Endothelial cell of umbilical vein (primary cell): ENCODE data around the gene FREM1. TPM values are rescaled to one million over a fixed set of nuclear protein-coding genes. Genes with fewer than 3 reads are reported as not detected.

ENCODE experiments used
- BruUV-seq: library from RNA; stranded (reverse); fragments of 400-500 nt; replicated peaks from 2 replicates; lab custom pipeline; 2021; lab: Mats Ljungman, UMichigan
- CTCF ChIA-PET: fragments of 300-600, 350-600 bp; sonication (Branson Sonifier 250); formaldehyde crosslinking; loops from one replicate; lab custom pipeline; 2021; ENCODE audit warnings: antibody characterized with exemption, inconsistent platforms; lab: Charles Lee
- POLR2A ChIA-PET: fragments of 300-600, 350-600 bp; sonication (Branson Sonifier 250); formaldehyde crosslinking; loops from one replicate; lab custom pipeline; 2021; ENCODE audit warnings: antibody characterized with exemption, inconsistent platforms; lab: Charles Lee
- DNase-seq: peaks from one replicate; pipeline ENCODE4 v3.0.0-alpha.2; 2011; ENCODE audit warnings: low read depth, low spot score
- FAIRE-seq: peaks from 2 replicates; lab custom pipeline; 2011; peaks lifted over from hg19 to GRCh38; lab: Jason Lieb, UNC
- H2AFZ ChIP-seq: 2 replicates; pipeline ENCODE4 v1.6.0; 2012; ENCODE audit warnings: low read depth, low read length, control low read depth, inconsistent platforms
- H3K27ac ChIP-seq: 2 replicates; pipeline ENCODE4 v1.5.1; 2011; ENCODE audit warnings: low read depth, mild to moderate bottlenecking, control low read depth, low read length, moderate library complexity; ENCODE audit not compliant: insufficient read depth
- H3K27me3 ChIP-seq, 2 experiments: 2 replicates each; pipeline versions ENCODE4 v1.6.0 to v1.6.1; 2011; ENCODE audit warnings: low read length in 2 of 2, mixed read lengths in 1 of 2; ENCODE audit not compliant: control insufficient read depth in 2 of 2, insufficient read depth in 2 of 2
- H3K36me3 ChIP-seq, 2 experiments: 2 replicates in 1 of 2; 3 replicates in 1 of 2; pipeline ENCODE4 v1.5.1; 2011; ENCODE audit warnings: low read length in 2 of 2, mild to moderate bottlenecking in 1 of 2, moderate library complexity in 1 of 2; ENCODE audit not compliant: control insufficient read depth in 2 of 2, insufficient read depth in 2 of 2; ENCODE audit errors: extremely low read depth in 1 of 2
- H3K4me1 ChIP-seq: 3 replicates; pipeline ENCODE4 v1.5.1; 2011; ENCODE audit warnings: mild to moderate bottlenecking, low read length; ENCODE audit not compliant: control insufficient read depth, insufficient read depth; ENCODE audit errors: extremely low read depth
- H3K4me2 ChIP-seq: 2 replicates; pipeline ENCODE4 v1.6.1; 2011; ENCODE audit warnings: low read length, control low read depth, mixed read lengths; ENCODE audit not compliant: insufficient read depth
- H3K4me3 ChIP-seq, 3 experiments: fragments of 200-600 bp in 1 of 3; sonication (generic), shearing (Covaris generic) in 1 of 3; replicated peaks in 1 of 3; 2 replicates each; pipeline ENCODE4 v1.5.1; 2011 to 2016; ENCODE audit warnings: control low read depth in 3 of 3, low read length in 3 of 3, mild to moderate bottlenecking in 2 of 3, inconsistent platforms in 1 of 3, low read depth in 1 of 3, moderate library complexity in 1 of 3; ENCODE audit not compliant: insufficient read depth in 1 of 3
- H3K79me2 ChIP-seq: 2 replicates; pipeline ENCODE4 v1.6.0; 2012; ENCODE audit warnings: low read length, inconsistent platforms; ENCODE audit not compliant: control insufficient read depth, insufficient read depth
- H3K9ac ChIP-seq: replicated peaks from 2 replicates; pipeline ENCODE3; 2011; ENCODE audit warnings: low read length, control low read depth; ENCODE audit not compliant: insufficient read depth; ENCODE audit errors: extremely low read depth
- H3K9me1 ChIP-seq: replicated peaks from 3 replicates; pipeline ENCODE4 v1.6.0; 2011; ENCODE audit warnings: mild to moderate bottlenecking, low read length; ENCODE audit not compliant: control insufficient read depth, insufficient read depth; ENCODE audit errors: extremely low read depth
- H3K9me3 ChIP-seq: replicated peaks from 2 replicates; pipeline ENCODE4 v1.5.1; 2012; ENCODE audit warnings: low read length, inconsistent platforms; ENCODE audit not compliant: control insufficient read depth, insufficient read depth
- H4K20me1 ChIP-seq: replicated peaks from 2 replicates; pipeline ENCODE3; 2011; ENCODE audit warnings: mild to moderate bottlenecking, low read length; ENCODE audit not compliant: control insufficient read depth, insufficient read depth; ENCODE audit errors: extremely low read depth
- EZH2 ChIP-seq: IDR thresholded peaks from 2 replicates; pipeline ENCODE4 v1.6.1; 2012; ENCODE audit warnings: borderline replicate concordance, low read depth, mild to moderate bottlenecking, moderate library complexity, low read length, inconsistent platforms; ENCODE audit not compliant: severe bottlenecking
- FOS ChIP-seq: IDR thresholded peaks from 2 replicates; pipeline ENCODE4 v1.6.1; 2011; ENCODE audit warnings: mild to moderate bottlenecking, low read length, moderate library complexity, borderline replicate concordance; ENCODE audit not compliant: insufficient read depth
- GATA2 ChIP-seq: IDR thresholded peaks from 2 replicates; pipeline ENCODE4 v1.7.0; 2011; ENCODE audit warnings: low read depth, mild to moderate bottlenecking, moderate library complexity, mixed read lengths, low read length; ENCODE audit not compliant: insufficient read length, insufficient read depth
- JUN ChIP-seq: IDR thresholded peaks from 2 replicates; pipeline ENCODE4 v1.6.1; 2011; ENCODE audit warnings: borderline replicate concordance, low read depth; ENCODE audit not compliant: insufficient read length, insufficient read depth
- MYC ChIP-seq: IDR thresholded peaks from one replicate; pipeline ENCODE4 v1.6.1; 2011; ENCODE audit warnings: mild to moderate bottlenecking, low read depth, low read length
- POLR2A ChIP-seq: IDR thresholded peaks from 2 replicates; pipeline ENCODE4 v1.6.1; 2012; ENCODE audit warnings: low read depth, mild to moderate bottlenecking, control low read depth, low read length
- POLR2AphosphoS5 ChIP-seq: IDR thresholded peaks from 2 replicates; pipeline ENCODE4 v1.6.1; 2012; ENCODE audit warnings: low read depth, mild to moderate bottlenecking, control low read depth, low read length, moderate library complexity; ENCODE audit not compliant: insufficient read depth
- dilution Hi-C: fragments of 300-500 bp; cut with MboI; formaldehyde crosslinking; loops from one replicate; pipeline ENCODE4 v1.15.0; 2019; ENCODE audit warnings: low sequenced_read_pairs; ENCODE audit not compliant: extremely low pct_ligation_motif_present
- intact Hi-C: fragments of 100-400 bp; cut with micrococcal nuclease; formaldehyde crosslinking; loops from one replicate; pipeline ENCODE4 v1.10.0; 2022
- polyA plus RNA-seq, 4 experiments: library from polyadenylated mRNA; depleted of rRNA in 3 of 4; stranded (reverse) in 3 of 4; unstranded in 1 of 4; fragments of >200 nt; gene quantifications; 2 replicates each; pipeline versions ENCODE4 v1.2.1 to v1.2.3, GENCODE V29; 2011 to 2012; ENCODE audit warnings: missing spikeins in 1 of 4
- total RNA-seq: library from RNA; stranded (reverse); gene quantifications from 2 replicates; pipeline ENCODE4 v1.2.3, GENCODE V29; 2021
- TF ChIP-seq, protein P1 (sequence below), 2 donors: IDR thresholded peaks; 1 replicate in 1 of 2; 2 replicates in 1 of 2; pipeline ENCODE4 v1.5.1; 2011; ENCODE audit warnings: low read length in 2 of 2, mild to moderate bottlenecking in 2 of 2, moderate library complexity in 2 of 2, control low read depth in 1 of 2, inconsistent platforms in 1 of 2, low read depth in 1 of 2; ENCODE audit not compliant: insufficient read depth in 1 of 2; ENCODE audit errors: extremely low read depth in 1 of 2
- TF ChIP-seq, protein P2 (sequence below): IDR thresholded peaks from 2 replicates; pipeline ENCODE4 v1.6.1; 2011; ENCODE audit not compliant: insufficient read depth, insufficient read length

Gene FREM1
- total and polyA plus RNA-seq, 2 donors (not counting 3 experiments of a cell fraction or from before 2014, with no cell fraction given) = 0.10 to 0.29 TPM

DNA sequence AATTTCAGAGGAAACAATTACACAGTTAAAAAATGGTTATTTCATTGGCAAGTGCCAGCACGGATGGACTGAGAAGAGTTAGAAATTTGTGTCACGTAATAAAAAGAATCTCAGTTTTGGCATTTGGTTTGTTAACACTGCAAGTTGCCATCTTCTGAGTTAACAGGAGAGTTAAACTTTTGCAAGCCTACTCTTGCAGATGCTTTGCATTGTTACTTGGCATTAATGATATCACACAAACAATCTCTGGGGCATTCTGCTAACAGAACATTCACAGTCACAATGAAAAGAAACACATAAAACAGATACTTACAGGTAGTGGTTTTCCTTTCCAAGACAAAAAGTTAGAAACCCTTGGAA, 647 bp downstream of the FREM1 start:
- H2AFZ ChIP-seq = no peak overlapping the region
- intact Hi-C loops (no loop called here), dilution Hi-C loops (no loop called here)
- no peaks in the 10 kb centered on the region for H3K9me1 ChIP-seq
- H3K9ac ChIP-seq = no peak overlapping the region
- no TSS peak for BruUV-seq
- ChIA-PET CTCF (interaction anchor here (0.7 kb wide), 1 partner anchor 226 kb away, joined by 3 read pairs; no protein-coding TSS in a partner anchor), POLR2A (no interaction called here)
- no peak overlapping the region for H3K4me2 ChIP-seq
- no peak overlapping the region for H3K27ac ChIP-seq
- H3K4me1 ChIP-seq = no peaks in the 10 kb centered on the region
- H3K79me2 ChIP-seq = no peaks in the 10 kb centered on the region
- H3K9me3 ChIP-seq = no peaks in the 10 kb centered on the region
- no peaks in the 10 kb centered on the region for H3K36me3 ChIP-seq
- no peak for FAIRE-seq
- H3K4me3 ChIP-seq = no peak overlapping the region
- no peaks in the 10 kb centered on the region for H4K20me1 ChIP-seq
- peaks cover 0 to 2% of the 10 kb centered on the region in 2 experiments for H3K27me3 ChIP-seq
- no peak for DNase-seq
- no peak for TF ChIP-seq MYC

DNA sequence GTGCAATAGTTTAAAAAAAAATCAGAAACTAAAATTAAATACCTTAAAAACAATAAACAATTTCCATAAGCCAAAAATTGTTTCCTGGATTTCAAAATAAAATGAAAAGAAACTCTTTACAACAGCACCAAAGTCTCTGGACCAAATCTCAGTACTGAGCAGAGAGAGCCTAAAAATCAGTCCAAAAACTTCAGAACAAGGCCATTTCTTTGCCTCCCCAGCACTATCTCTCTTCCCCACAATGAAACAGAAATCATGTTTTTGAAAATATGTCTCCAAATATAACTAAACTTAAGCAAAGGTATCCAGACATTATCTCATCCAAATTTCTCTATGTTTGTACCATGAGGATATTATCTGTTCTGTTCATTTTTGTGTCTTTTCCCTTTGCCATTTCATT, 1.0 kb downstream of the FREM1 start:
- BruUV-seq = no TSS peak
- intact Hi-C loops = no loop called here
- H3K4me2 ChIP-seq = no peak overlapping the region
- FAIRE-seq (no peak), DNase-seq (no peak)
- H3K4me1 ChIP-seq = no peaks in the 10 kb centered on the region
- H3K9me3 ChIP-seq = no peaks in the 10 kb centered on the region
- CTCF ChIA-PET = interaction anchor here (0.7 to 2.3 kb wide), 2 partner anchors 12 to 226 kb away, joined by 3 to 6 read pairs; no protein-coding TSS in a partner anchor
- H2AFZ ChIP-seq = no peak overlapping the region
- no peaks in the 10 kb centered on the region for H3K9me1 ChIP-seq
- dilution Hi-C loops = no loop called here
- no peak overlapping the region for H3K27ac ChIP-seq
- no peak overlapping the region for H3K9ac ChIP-seq
- H3K79me2 ChIP-seq = no peaks in the 10 kb centered on the region
- H3K27me3 ChIP-seq = peaks cover 0 to 2% of the 10 kb centered on the region in 2 experiments
- no peaks in the 10 kb centered on the region for H3K36me3 ChIP-seq
- no peaks in the 10 kb centered on the region for H4K20me1 ChIP-seq
- POLR2A ChIA-PET = no interaction called here
- no peak overlapping the region for H3K4me3 ChIP-seq
- TF ChIP-seq JUN (no peak), MYC (no peak), GATA2 (no peak), FOS (no peak), EZH2 (no peak), POLR2A (no peak), POLR2AphosphoS5 (no peak)
- TF ChIP-seq, protein P1, sequence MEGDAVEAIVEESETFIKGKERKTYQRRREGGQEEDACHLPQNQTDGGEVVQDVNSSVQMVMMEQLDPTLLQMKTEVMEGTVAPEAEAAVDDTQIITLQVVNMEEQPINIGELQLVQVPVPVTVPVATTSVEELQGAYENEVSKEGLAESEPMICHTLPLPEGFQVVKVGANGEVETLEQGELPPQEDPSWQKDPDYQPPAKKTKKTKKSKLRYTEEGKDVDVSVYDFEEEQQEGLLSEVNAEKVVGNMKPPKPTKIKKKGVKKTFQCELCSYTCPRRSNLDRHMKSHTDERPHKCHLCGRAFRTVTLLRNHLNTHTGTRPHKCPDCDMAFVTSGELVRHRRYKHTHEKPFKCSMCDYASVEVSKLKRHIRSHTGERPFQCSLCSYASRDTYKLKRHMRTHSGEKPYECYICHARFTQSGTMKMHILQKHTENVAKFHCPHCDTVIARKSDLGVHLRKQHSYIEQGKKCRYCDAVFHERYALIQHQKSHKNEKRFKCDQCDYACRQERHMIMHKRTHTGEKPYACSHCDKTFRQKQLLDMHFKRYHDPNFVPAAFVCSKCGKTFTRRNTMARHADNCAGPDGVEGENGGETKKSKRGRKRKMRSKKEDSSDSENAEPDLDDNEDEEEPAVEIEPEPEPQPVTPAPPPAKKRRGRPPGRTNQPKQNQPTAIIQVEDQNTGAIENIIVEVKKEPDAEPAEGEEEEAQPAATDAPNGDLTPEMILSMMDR (IDR thresholded peaks at IDR 0.05; ENCODE audit: extremely low read depth in 1 of 2, insufficient read depth in 1 of 2, low read depth in 1 of 2, low read length in 2 of 2) = no peak
- TF ChIP-seq, protein P2, sequence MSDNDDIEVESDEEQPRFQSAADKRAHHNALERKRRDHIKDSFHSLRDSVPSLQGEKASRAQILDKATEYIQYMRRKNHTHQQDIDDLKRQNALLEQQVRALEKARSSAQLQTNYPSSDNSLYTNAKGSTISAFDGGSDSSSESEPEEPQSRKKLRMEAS = no peak
